HCT116 (cell line): Measurements from ENCODE around the gene GBP2. TPM values are rescaled to one million over a fixed set of nuclear protein-coding genes. Genes with fewer than 3 reads are reported as not detected.
A peak's percentile ranks its signal among the peaks of the same experiment; 100 is the strongest.

Experiments
- ATAC-seq: fragments of 200-7000 bp; cut with Tn5 transposase; 2 replicates; pipeline ENCODE4 v1.9.1; 2020; ENCODE audit warnings: mild to moderate bottlenecking, moderate library complexity
- BruUV-seq: library from RNA; stranded (reverse); fragments of 400-500 nt; replicated peaks from 2 replicates; lab custom pipeline; 2021; lab: Mats Ljungman, UMichigan
- CTCF ChIA-PET: fragments of 300-600 bp; sonication (Branson Sonifier 250); formaldehyde crosslinking; loops from one replicate; lab custom pipeline; 2021; ENCODE audit warnings: antibody characterized with exemption; lab: Charles Lee
- POLR2A ChIA-PET: fragments of 300-600, 350-600 bp; sonication (Branson Sonifier 250); formaldehyde crosslinking; loops from one replicate; lab custom pipeline; 2021; ENCODE audit warnings: antibody characterized with exemption; lab: Charles Lee
- RAD21 ChIA-PET, 2 experiments: fragments of 300-600 bp; sonication (Branson Sonifier 250); formaldehyde crosslinking; loops; one replicate each; lab custom pipeline; 2023; ENCODE audit warnings: low total read pairs in 2 of 2; ENCODE audit not compliant: uncharacterized antibody in 2 of 2, unreplicated experiment in 2 of 2, low non-redundant PET in 1 of 2; lab: Charles Lee
- DNase-seq: peaks from one replicate; pipeline ENCODE4 v3.0.0-alpha.2; 2010; ENCODE audit warnings: low read depth, low spot score
- H2AFZ ChIP-seq: fragments of 200-600 bp; shearing (Covaris generic), sonication (generic); 2 replicates; pipeline ENCODE4 v1.6.1; 2017; ENCODE audit warnings: low read depth, mixed run types, mixed read lengths, antibody characterized with exemption, low read length; ENCODE audit not compliant: poor library complexity, severe bottlenecking
- H3K27ac ChIP-seq: 2 replicates; pipeline ENCODE4 v1.5.1; 2012; ENCODE audit warnings: low read depth, low read length
- H3K27me3 ChIP-seq: fragments of 200-600 bp; sonication (generic); 2 replicates; pipeline ENCODE4 v1.6.1; 2016; ENCODE audit warnings: mixed run types, low read length, mixed read lengths; ENCODE audit not compliant: insufficient read depth
- H3K36me3 ChIP-seq, 2 experiments: fragments of 200-500 bp in 1 of 2; fragments of 200-600 bp in 1 of 2; sonication (Bioruptor generic) in 1 of 2; sonication (generic) in 1 of 2; 2 replicates each; pipeline versions ENCODE4 v1.5.1 to v1.6.1; 2014 to 2016; ENCODE audit warnings: low read length in 2 of 2, inconsistent platforms in 1 of 2, mixed read lengths in 1 of 2, mixed run types in 1 of 2; ENCODE audit not compliant: insufficient read depth in 2 of 2, control insufficient read depth in 1 of 2
- H3K4me1 ChIP-seq, 2 experiments: fragments of 200-600 bp in 1 of 2; sonication (generic) in 1 of 2; 2 replicates each; pipeline versions ENCODE4 v1.5.1 to v1.6.1; 2012 to 2017; ENCODE audit warnings: low read length in 2 of 2, inconsistent platforms in 1 of 2, mild to moderate bottlenecking in 1 of 2, mixed read lengths in 1 of 2, mixed run types in 1 of 2, moderate library complexity in 1 of 2; ENCODE audit not compliant: insufficient read depth in 2 of 2, control insufficient read depth in 1 of 2
- H3K4me2 ChIP-seq: fragments of 200-600 bp; sonication (generic); 2 replicates; pipeline ENCODE4 v1.6.1; 2017; ENCODE audit warnings: mixed run types, low read length, mixed read lengths
- H3K4me3 ChIP-seq, 2 experiments: fragments of 200-600 bp in 1 of 2; sonication (generic) in 1 of 2; replicated peaks in 1 of 2; 2 replicates each; pipeline ENCODE4 v1.5.1; 2011 to 2016; ENCODE audit warnings: low read length in 2 of 2, control low read depth in 1 of 2, low read depth in 1 of 2, mild to moderate bottlenecking in 1 of 2, mixed read lengths in 1 of 2, mixed run types in 1 of 2
- H3K79me2 ChIP-seq: fragments of 200-600 bp; sonication (generic); 2 replicates; pipeline ENCODE4 v1.6.1; 2017; ENCODE audit warnings: mild to moderate bottlenecking, mixed run types, low read length, moderate library complexity, mixed read lengths; ENCODE audit not compliant: insufficient read depth
- H3K9ac ChIP-seq: fragments of 200-600 bp; sonication (generic); 2 replicates; pipeline ENCODE4 v1.6.1; 2016; ENCODE audit warnings: low read length, mixed read lengths
- H3K9me2 ChIP-seq: fragments of 200-600 bp; sonication (generic), shearing (Covaris generic); 2 replicates; pipeline ENCODE4 v1.6.1; 2017; ENCODE audit warnings: mixed run types, mild to moderate bottlenecking, moderate library complexity; ENCODE audit not compliant: insufficient read depth
- H3K9me3 ChIP-seq, 2 experiments: fragments of 200-500 bp in 1 of 2; fragments of 200-600 bp in 1 of 2; sonication (Bioruptor generic) in 1 of 2; sonication (generic) in 1 of 2; 2 replicates each; pipeline ENCODE4 v1.6.1; 2014 to 2017; ENCODE audit warnings: low read length in 2 of 2, mixed read lengths in 2 of 2, inconsistent platforms in 1 of 2, low read depth in 1 of 2, mild to moderate bottlenecking in 1 of 2, mixed run types in 1 of 2, moderate library complexity in 1 of 2; ENCODE audit not compliant: control insufficient read depth in 1 of 2, insufficient read depth in 1 of 2
- H4K20me1 ChIP-seq: fragments of 200-600 bp; sonication (generic), shearing (Covaris generic); 2 replicates; pipeline ENCODE4 v1.6.1; 2017; ENCODE audit warnings: mixed run types, mild to moderate bottlenecking, moderate library complexity; ENCODE audit not compliant: insufficient read depth
- CBX3 ChIP-seq: IDR thresholded peaks from 2 replicates; pipeline ENCODE4 v1.6.1; 2012; ENCODE audit warnings: low read depth
- EGR1 ChIP-seq: IDR thresholded peaks from 2 replicates; pipeline ENCODE4 v1.6.1; 2012; ENCODE audit warnings: low read depth
- EZH2 ChIP-seq: fragments of 200-600 bp; sonication (generic); IDR thresholded peaks from 2 replicates; pipeline ENCODE4 v1.6.1; 2017; ENCODE audit warnings: antibody characterized with exemption, mixed run types
- EZH2phosphoT487 ChIP-seq: fragments of 200-600 bp; IDR thresholded peaks from 2 replicates; pipeline ENCODE4 v1.6.1; 2018; ENCODE audit warnings: antibody characterized with exemption, borderline replicate concordance
- FOSL1 ChIP-seq: IDR thresholded peaks from 2 replicates; pipeline ENCODE4 v1.6.1; 2012; ENCODE audit warnings: low read depth
- JUND ChIP-seq: IDR thresholded peaks from 2 replicates; pipeline ENCODE4 v1.6.1; 2012
- POLR2A ChIP-seq: IDR thresholded peaks from 2 replicates; pipeline ENCODE4 v1.7.0; 2011; ENCODE audit warnings: borderline replicate concordance; ENCODE audit not compliant: insufficient read depth, insufficient read length; ENCODE audit errors: extremely low read depth
- SRF ChIP-seq: IDR thresholded peaks from 2 replicates; pipeline ENCODE4 v1.6.1; 2012; ENCODE audit warnings: low read depth
- TCF7L2 ChIP-seq: IDR thresholded peaks from 2 replicates; pipeline ENCODE4 v1.7.0; 2011; ENCODE audit warnings: borderline replicate concordance, inconsistent platforms; ENCODE audit not compliant: insufficient read depth, insufficient read length; ENCODE audit errors: extremely low read depth
- YY1 ChIP-seq: IDR thresholded peaks from 2 replicates; pipeline ENCODE4 v1.6.1; 2011; ENCODE audit warnings: low read length, low read depth, moderate library complexity, mild to moderate bottlenecking; ENCODE audit not compliant: insufficient replicate concordance; ENCODE audit errors: extremely low read depth
- ZFX ChIP-seq: fragments of 450-650 bp; IDR thresholded peaks from 2 replicates; pipeline ENCODE4 v1.6.1; 2017
- ZNF274 ChIP-seq: fragments of 200-500 bp; sonication (Bioruptor generic); IDR thresholded peaks from 2 replicates; pipeline ENCODE4 v1.6.1; 2014; ENCODE audit warnings: mild to moderate bottlenecking, low read depth, low read length, inconsistent platforms
- intact Hi-C: fragments of 100-400 bp; cut with micrococcal nuclease; formaldehyde crosslinking; loops from 2 replicates; pipeline ENCODE4 v1.10.0; 2022
- total RNA-seq: library from RNA; stranded (reverse); gene quantifications from one replicate; pipeline ENCODE4 v1.2.1, GENCODE V29; 2021; ENCODE audit not compliant: unreplicated experiment
- TF ChIP-seq, protein P1 (sequence below): IDR thresholded peaks from 2 replicates; pipeline ENCODE4 v1.6.1; 2012
- TF ChIP-seq, protein P2 (sequence below): IDR thresholded peaks from 2 replicates; pipeline ENCODE4 v1.6.1; 2012
- TF ChIP-seq, protein P3 (sequence below): IDR thresholded peaks from 2 replicates; pipeline ENCODE4 v1.6.1; 2011; ENCODE audit warnings: mild to moderate bottlenecking, low read length, moderate library complexity; ENCODE audit not compliant: insufficient replicate concordance; ENCODE audit errors: extremely low read depth
- TF ChIP-seq, protein P4 (sequence below), 3 experiments: fragments of 200-600 bp in 1 of 3; sonication (generic) in 1 of 3; IDR thresholded peaks in 2 of 3; conservative IDR thresholded peaks in 1 of 3; 2 replicates each; pipeline ENCODE4 v1.5.1; 2012 to 2017; ENCODE audit warnings: low read depth in 2 of 3, low read length in 2 of 3, antibody characterized with exemption in 1 of 3, borderline replicate concordance in 1 of 3, control low read depth in 1 of 3, mild to moderate bottlenecking in 1 of 3, mixed read lengths in 1 of 3, mixed run types in 1 of 3, moderate library complexity in 1 of 3; ENCODE audit not compliant: insufficient read depth in 1 of 3

The GBP2 gene
- total RNA-seq, 1 experiment from 2014 or later: 0.98 TPM

DNA sequence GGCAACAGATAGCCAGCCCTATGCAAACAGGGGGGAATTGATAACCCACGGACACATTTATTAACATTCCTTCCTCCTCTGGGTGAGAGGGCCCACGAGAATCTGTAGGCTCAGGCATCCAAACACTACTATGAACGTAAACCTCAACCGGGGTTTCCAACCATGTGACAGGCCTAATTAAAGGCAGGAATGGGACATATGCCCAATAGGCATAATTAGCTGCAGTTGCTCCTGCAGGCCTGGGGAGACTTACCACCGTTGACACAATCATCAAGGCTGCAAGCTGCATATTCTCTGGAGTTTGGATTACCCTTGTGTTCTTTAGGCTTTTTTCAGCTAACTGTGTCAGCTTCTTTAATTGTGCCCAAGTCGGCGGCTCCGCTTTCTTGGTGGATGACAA is 38.7 kb downstream of the GBP2 start:
- RAD21 ChIA-PET: no interaction called here
- ATAC-seq: no peak
- POLR2A ChIA-PET: no interaction called here
- BruUV-seq: no TSS peak
- TF ChIP-seq, protein P1, sequence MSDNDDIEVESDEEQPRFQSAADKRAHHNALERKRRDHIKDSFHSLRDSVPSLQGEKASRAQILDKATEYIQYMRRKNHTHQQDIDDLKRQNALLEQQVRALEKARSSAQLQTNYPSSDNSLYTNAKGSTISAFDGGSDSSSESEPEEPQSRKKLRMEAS: no peak
- no peak for TF ChIP-seq SRF
- TF ChIP-seq ZFX: no peak
- TF ChIP-seq ZNF274: no peak
- TF ChIP-seq EZH2phosphoT487: no peak
- TF ChIP-seq YY1: no peak
- no peak for TF ChIP-seq TCF7L2
- TF ChIP-seq, all 23 proteins: peak for 0
- no peak overlapping the region for H3K4me2 ChIP-seq
- H3K27ac ChIP-seq: no peak overlapping the region
- no peaks in the 10 kb centered on the region for H3K36me3 ChIP-seq
- CTCF ChIA-PET: interaction anchor here (1.1 kb wide), 2 partner anchors 9 to 364 kb away, joined by 3 read pairs; no protein-coding TSS in a partner anchor
- no peaks in the 10 kb centered on the region for H3K27me3 ChIP-seq
- intact Hi-C loops: loop anchor here (2.0 kb wide), 1 partner anchor 88 kb away; no protein-coding TSS in a partner anchor
- no peaks in the 10 kb centered on the region for H3K4me1 ChIP-seq
- no peak overlapping the region for H3K4me3 ChIP-seq
- H3K9me3 ChIP-seq: no peaks in the 10 kb centered on the region
- no peaks in the 10 kb centered on the region for H4K20me1 ChIP-seq
- no peak for DNase-seq
- no peak overlapping the region for H2AFZ ChIP-seq
- no peak overlapping the region for H3K9ac ChIP-seq
- H3K79me2 ChIP-seq: no peaks in the 10 kb centered on the region
- H3K9me2 ChIP-seq: no peaks in the 10 kb centered on the region

DNA sequence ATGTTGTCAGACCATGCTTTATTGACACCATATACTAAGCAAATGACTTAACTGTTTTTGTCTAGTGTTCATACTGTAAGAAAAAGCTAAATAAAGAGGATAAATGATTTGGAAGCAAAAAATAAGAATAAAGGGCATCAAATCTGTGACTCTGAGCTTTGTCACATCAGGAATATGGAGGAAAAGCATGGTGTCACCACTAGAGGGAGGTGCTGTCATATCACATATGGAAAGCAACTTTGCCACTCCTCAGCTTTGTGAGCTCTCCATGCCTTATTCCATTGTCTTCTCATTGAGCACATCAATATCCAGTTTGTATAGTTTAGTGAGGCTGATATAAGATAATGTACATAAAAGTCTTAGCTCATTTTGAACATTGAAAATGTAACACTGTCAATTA is 40.1 kb downstream of the GBP2 start:
- Histone ChIP-seq H3K9me3 (no peaks in the 10 kb centered on the region), H3K27ac (no peak overlapping the region), H3K36me3 (no peaks in the 10 kb centered on the region), H3K79me2 (no peaks in the 10 kb centered on the region), H3K4me1 (no peaks in the 10 kb centered on the region), H3K9ac (no peak overlapping the region), H4K20me1 (no peaks in the 10 kb centered on the region), H3K4me3 (no peak overlapping the region), H3K9me2 (no peaks in the 10 kb centered on the region), H2AFZ (no peak overlapping the region), H3K27me3 (no peaks in the 10 kb centered on the region), H3K4me2 (no peak overlapping the region)
- ChIA-PET CTCF (interaction anchor here (0.6 to 3.6 kb wide), 17 partner anchors 17 to 369 kb away, joined by 3 to 46 read pairs (median 5); no protein-coding TSS in a partner anchor), POLR2A (interaction anchor here (1.0 kb wide), 1 partner anchor 273 kb away, joined by 6 read pairs; no protein-coding TSS in a partner anchor), RAD21 (interaction anchor here (0.7 to 1.1 kb wide), 7 partner anchors 64 to 369 kb away, joined by 3 to 5 read pairs (median 3); no protein-coding TSS in a partner anchor)
- DNase-seq (peak; percentile 40), ATAC-seq (peak; percentile 78)
- BruUV-seq: no TSS peak
- intact Hi-C loops: loop anchor here (1.0 to 2.0 kb wide), 3 partner anchors 87 to 369 kb away; no protein-coding TSS in a partner anchor
- TF ChIP-seq, protein P2, sequence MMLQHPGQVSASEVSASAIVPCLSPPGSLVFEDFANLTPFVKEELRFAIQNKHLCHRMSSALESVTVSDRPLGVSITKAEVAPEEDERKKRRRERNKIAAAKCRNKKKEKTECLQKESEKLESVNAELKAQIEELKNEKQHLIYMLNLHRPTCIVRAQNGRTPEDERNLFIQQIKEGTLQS: no peak
- TF ChIP-seq, protein P3, sequence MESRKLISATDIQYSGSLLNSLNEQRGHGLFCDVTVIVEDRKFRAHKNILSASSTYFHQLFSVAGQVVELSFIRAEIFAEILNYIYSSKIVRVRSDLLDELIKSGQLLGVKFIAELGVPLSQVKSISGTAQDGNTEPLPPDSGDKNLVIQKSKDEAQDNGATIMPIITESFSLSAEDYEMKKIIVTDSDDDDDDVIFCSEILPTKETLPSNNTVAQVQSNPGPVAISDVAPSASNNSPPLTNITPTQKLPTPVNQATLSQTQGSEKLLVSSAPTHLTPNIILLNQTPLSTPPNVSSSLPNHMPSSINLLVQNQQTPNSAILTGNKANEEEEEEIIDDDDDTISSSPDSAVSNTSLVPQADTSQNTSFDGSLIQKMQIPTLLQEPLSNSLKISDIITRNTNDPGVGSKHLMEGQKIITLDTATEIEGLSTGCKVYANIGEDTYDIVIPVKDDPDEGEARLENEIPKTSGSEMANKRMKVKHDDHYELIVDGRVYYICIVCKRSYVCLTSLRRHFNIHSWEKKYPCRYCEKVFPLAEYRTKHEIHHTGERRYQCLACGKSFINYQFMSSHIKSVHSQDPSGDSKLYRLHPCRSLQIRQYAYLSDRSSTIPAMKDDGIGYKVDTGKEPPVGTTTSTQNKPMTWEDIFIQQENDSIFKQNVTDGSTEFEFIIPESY: no peak
- no peak for TF ChIP-seq EZH2
- TF ChIP-seq ZNF274: no peak
- TF ChIP-seq SRF: no peak
- no peak for TF ChIP-seq CBX3
- TF ChIP-seq FOSL1: no peak
- no peak for TF ChIP-seq JUND
- no peak for TF ChIP-seq POLR2A
- no peak for TF ChIP-seq EZH2phosphoT487
- no peak for TF ChIP-seq EGR1
- TF ChIP-seq, protein P4, sequence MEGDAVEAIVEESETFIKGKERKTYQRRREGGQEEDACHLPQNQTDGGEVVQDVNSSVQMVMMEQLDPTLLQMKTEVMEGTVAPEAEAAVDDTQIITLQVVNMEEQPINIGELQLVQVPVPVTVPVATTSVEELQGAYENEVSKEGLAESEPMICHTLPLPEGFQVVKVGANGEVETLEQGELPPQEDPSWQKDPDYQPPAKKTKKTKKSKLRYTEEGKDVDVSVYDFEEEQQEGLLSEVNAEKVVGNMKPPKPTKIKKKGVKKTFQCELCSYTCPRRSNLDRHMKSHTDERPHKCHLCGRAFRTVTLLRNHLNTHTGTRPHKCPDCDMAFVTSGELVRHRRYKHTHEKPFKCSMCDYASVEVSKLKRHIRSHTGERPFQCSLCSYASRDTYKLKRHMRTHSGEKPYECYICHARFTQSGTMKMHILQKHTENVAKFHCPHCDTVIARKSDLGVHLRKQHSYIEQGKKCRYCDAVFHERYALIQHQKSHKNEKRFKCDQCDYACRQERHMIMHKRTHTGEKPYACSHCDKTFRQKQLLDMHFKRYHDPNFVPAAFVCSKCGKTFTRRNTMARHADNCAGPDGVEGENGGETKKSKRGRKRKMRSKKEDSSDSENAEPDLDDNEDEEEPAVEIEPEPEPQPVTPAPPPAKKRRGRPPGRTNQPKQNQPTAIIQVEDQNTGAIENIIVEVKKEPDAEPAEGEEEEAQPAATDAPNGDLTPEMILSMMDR (IDR thresholded peaks at IDR 0.05 in 2 of 3, conservative IDR thresholded peaks at IDR 0.05 in 1 of 3; ENCODE audit: borderline replicate concordance in 1 of 3, insufficient read depth in 1 of 3, low read depth in 2 of 3, low read length in 2 of 3): peak; percentile 74 to 84 (median 82)
